Limb (tissue), 2 donors: Measurements from ENCODE around the gene SEPTIN2.
"Not testable (repeated sequence)": the region's sequence is repeated elsewhere in the genome, so short reads cannot be mapped to it uniquely, and the experiment has no call there.

Experiments used
- DNase-seq, 2 donors: peaks; one replicate each; pipeline ENCODE4 v3.0.0-alpha.2; 2016; ENCODE audit errors: extremely low spot score in 2 of 2

The SEPTIN2 gene

GRCh38 chr2:241350530-241350877, 34.8 kb downstream of the SEPTIN2 start:
- no peak for DNase-seq

GRCh38 chr2:241350878-241351639, 35.3 kb downstream of the SEPTIN2 start:
- no peak for DNase-seq

- DNase-seq = no peak
Measured at GRCh38 chr2:241351640-241352031, 35.9 kb downstream of the SEPTIN2 start.

- DNase-seq = no peak
Measured at GRCh38 chr2:241352227-241352626, 36.5 kb downstream of the SEPTIN2 start.

GRCh38 chr2:241354668-241355658, 39.2 kb downstream of the SEPTIN2 start:
- peak in 1 of 2 donors; percentile 70 for DNase-seq

- DNase-seq = peak; percentile 99 to 100
Measured at GRCh38 chr2:241355983-241356870, 40.5 kb downstream of the SEPTIN2 start, which contains the start of gene FARP2. Gene FARP2, plus strand, starts transcription at chr2:241356285. Its CDS starts 16,823 bp downstream, at chr2:241373108.

GRCh38 chr2:241356871-241357260, 41.1 kb downstream of the SEPTIN2 start:
- DNase-seq = no peak

GRCh38 chr2:241357531-241357930, 41.8 kb downstream of the SEPTIN2 start:
- no peak for DNase-seq

GRCh38 chr2:241358470-241358869, 42.7 kb downstream of the SEPTIN2 start:
- no peak for DNase-seq

GRCh38 chr2:241359481-241360045, 43.8 kb downstream of the SEPTIN2 start:
- no peak for DNase-seq

GRCh38 chr2:241363426-241363825, 47.7 kb downstream of the SEPTIN2 start:
- DNase-seq = no peak

- DNase-seq = no peak
Measured at GRCh38 chr2:241364781-241365180, 49.1 kb downstream of the SEPTIN2 start.

GRCh38 chr2:241366678-241367077, 51.0 kb downstream of the SEPTIN2 start:
- no peak for DNase-seq

GRCh38 chr2:241368643-241369042, 52.9 kb downstream of the SEPTIN2 start:
- DNase-seq = no peak

GRCh38 chr2:241372361-241372992, 56.8 kb downstream of the SEPTIN2 start:
- DNase-seq = peak in 1 of 2 donors; percentile 53

- no peak for DNase-seq
Measured at GRCh38 chr2:241373446-241373845, 57.7 kb downstream of the SEPTIN2 start.

- DNase-seq = not testable (repeated sequence)
Measured at GRCh38 chr2:241373906-241374305, 58.2 kb downstream of the SEPTIN2 start.

GRCh38 chr2:241375300-241375699, 59.6 kb downstream of the SEPTIN2 start:
- no peak for DNase-seq

GRCh38 chr2:241376808-241377207, 61.1 kb downstream of the SEPTIN2 start:
- no peak for DNase-seq

- DNase-seq = no peak
Measured at GRCh38 chr2:241378816-241379215, 63.1 kb downstream of the SEPTIN2 start.
